Measurements from ENCODE around the gene ABCA8. TPM values are rescaled to one million over a fixed set of nuclear protein-coding genes. Genes with fewer than 3 reads are reported as not detected.
"Not testable (repeated sequence)": the region's sequence is repeated elsewhere in the genome, so short reads cannot be mapped to it uniquely, and the experiment has no call there.

The ABCA8 gene
- total RNA-seq, 2 experiments from 2014 or later = not detected

DNA sequence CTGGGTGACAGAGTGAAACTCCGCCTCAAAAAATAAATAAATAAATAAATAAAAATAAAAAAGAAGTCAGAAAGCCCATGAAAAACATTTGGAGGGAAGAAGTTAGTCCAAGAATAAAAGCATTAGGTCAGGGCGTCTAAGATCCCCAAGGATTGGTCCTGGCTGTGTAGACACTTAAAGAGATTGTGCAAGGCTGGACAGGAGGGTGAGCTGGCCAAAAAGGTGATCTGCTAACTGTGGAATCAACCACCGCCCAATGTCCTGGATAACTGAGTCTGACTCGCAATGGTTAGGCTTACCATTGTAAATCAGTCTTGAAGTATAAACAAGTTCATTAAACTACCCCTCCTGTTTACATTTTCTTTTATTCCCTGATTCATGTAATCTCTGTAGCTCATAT is 8.8 kb upstream of the ABCA8 start:
- peaks cover 3% of the 10 kb centered on the region for H3K9me3 Mint-ChIP-seq
- ChIA-PET POLR2A (no interaction called here), CTCF (no interaction called here)
- H3K36me3 ChIP-seq (ENCODE audit: insufficient read depth, low read length) = no peaks in the 10 kb centered on the region
- H3K27ac ChIP-seq (ENCODE audit: low read depth in 1 of 2, low read length in 2 of 2) = no peak overlapping the region
- no peaks in the 10 kb centered on the region for H3K27me3 ChIP-seq (ENCODE audit: control insufficient read depth in 1 of 2, insufficient read depth in 2 of 2, low read length in 2 of 2)
- DNase-seq (no peak), ATAC-seq (ENCODE audit: poor library complexity) (no peak)
- H3K27me3 Mint-ChIP-seq = no peaks in the 10 kb centered on the region
- H3K36me3 Mint-ChIP-seq (ENCODE audit: low read depth) = no peaks in the 10 kb centered on the region
- H3K4me3 Mint-ChIP-seq = no peak overlapping the region
- no peak overlapping the region for H3K4me3 ChIP-seq (ENCODE audit: low read length)
- intact Hi-C loops (cut with DNase I, micrococcal nuclease) = no loop called here
- TF ChIP-seq, protein P1, sequence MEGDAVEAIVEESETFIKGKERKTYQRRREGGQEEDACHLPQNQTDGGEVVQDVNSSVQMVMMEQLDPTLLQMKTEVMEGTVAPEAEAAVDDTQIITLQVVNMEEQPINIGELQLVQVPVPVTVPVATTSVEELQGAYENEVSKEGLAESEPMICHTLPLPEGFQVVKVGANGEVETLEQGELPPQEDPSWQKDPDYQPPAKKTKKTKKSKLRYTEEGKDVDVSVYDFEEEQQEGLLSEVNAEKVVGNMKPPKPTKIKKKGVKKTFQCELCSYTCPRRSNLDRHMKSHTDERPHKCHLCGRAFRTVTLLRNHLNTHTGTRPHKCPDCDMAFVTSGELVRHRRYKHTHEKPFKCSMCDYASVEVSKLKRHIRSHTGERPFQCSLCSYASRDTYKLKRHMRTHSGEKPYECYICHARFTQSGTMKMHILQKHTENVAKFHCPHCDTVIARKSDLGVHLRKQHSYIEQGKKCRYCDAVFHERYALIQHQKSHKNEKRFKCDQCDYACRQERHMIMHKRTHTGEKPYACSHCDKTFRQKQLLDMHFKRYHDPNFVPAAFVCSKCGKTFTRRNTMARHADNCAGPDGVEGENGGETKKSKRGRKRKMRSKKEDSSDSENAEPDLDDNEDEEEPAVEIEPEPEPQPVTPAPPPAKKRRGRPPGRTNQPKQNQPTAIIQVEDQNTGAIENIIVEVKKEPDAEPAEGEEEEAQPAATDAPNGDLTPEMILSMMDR (IDR thresholded peaks at IDR 0.05) = no peak
- peaks cover 0 to 4% of the 10 kb centered on the region in 2 experiments for H3K9me3 ChIP-seq (ENCODE audit: control insufficient read depth in 1 of 2, insufficient read depth in 1 of 2, low read length in 2 of 2)
- no peaks in the 10 kb centered on the region for H3K4me1 Mint-ChIP-seq (ENCODE audit: low read depth)
- no peaks in the 10 kb centered on the region for H3K4me1 ChIP-seq (ENCODE audit: insufficient read depth, low read length)
- no peak overlapping the region for H3K27ac Mint-ChIP-seq

DNA sequence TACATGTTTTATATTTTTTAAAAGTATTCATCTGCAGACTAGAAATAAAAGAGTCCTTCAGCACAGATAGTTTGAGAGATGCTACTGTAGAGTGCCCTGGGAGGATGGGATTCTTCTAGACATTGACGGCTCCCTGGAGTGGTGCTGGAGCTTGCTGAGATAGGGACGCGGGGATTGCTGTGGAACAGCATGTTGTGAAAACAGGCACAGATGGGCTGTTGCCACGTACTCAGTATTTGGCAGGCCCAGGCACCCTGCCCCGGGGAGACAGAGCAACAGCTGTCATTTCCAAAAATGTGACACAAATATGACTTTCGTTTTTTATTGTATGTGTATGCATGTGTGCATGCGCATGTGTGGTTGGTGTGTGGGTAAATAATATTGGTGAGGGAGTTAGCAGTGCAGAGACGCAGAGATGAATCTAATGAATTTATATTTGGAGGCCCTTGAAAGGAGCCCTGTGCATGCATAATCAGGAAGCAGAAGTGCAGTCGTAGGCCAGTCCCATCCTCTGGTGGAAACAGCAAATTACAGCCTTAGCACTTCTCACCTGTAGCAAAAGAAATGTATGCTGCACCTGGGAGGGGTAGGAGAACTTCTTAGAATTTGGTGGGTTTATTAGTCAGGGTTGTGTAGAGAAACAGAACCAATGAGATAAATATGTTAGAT is 6.2 kb upstream of the ABCA8 start:
- no peak overlapping the region for H3K27ac ChIP-seq (ENCODE audit: low read depth in 1 of 2, low read length in 2 of 2)
- H3K36me3 ChIP-seq (ENCODE audit: insufficient read depth, low read length) = no peaks in the 10 kb centered on the region
- Mint-ChIP-seq H3K9me3 (peaks cover 2% of the 10 kb centered on the region), H3K27me3 (no peaks in the 10 kb centered on the region), H3K4me1 (ENCODE audit: low read depth) (no peaks in the 10 kb centered on the region), H3K4me3 (no peak overlapping the region), H3K27ac (no peak overlapping the region), H3K36me3 (ENCODE audit: low read depth) (no peaks in the 10 kb centered on the region)
- ATAC-seq (ENCODE audit: poor library complexity) = no peak
- intact Hi-C loops (cut with DNase I, micrococcal nuclease) = no loop called here
- DNase-seq = no peak
- H3K4me3 ChIP-seq (ENCODE audit: low read length) = no peak overlapping the region
- no peaks in the 10 kb centered on the region for H3K4me1 ChIP-seq (ENCODE audit: insufficient read depth, low read length)
- no peaks in the 10 kb centered on the region for H3K27me3 ChIP-seq (ENCODE audit: control insufficient read depth in 1 of 2, insufficient read depth in 2 of 2, low read length in 2 of 2)
- TF ChIP-seq, protein P1 (IDR thresholded peaks at IDR 0.05) = no peak
- H3K9me3 ChIP-seq (ENCODE audit: control insufficient read depth in 1 of 2, insufficient read depth in 1 of 2, low read length in 2 of 2) = peaks cover 0 to 4% of the 10 kb centered on the region in 2 experiments
- POLR2A ChIA-PET = no interaction called here
- CTCF ChIA-PET = no interaction called here

DNA sequence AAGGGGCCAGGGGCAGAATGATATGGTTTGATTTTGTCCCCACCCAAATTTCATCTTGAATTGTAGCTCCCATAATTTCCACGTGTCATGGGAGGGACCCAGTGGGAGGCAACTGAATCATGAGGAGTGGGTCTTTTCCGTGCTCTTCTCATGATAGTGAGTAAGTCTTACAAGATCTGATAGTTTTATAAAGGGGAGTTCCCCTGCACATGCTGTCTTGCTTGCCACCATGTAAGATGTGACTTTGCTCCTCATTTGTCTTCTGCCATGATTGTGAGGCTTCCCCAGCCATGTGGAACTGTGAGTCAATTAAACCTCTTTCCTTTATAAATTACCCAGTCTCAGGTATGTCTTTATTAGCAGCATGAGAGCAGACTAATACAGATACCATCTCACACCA is 3.9 kb upstream of the ABCA8 start:
- H3K4me3 Mint-ChIP-seq; ATAC-seq (ENCODE audit: poor library complexity); H3K27me3 Mint-ChIP-seq; H3K4me3 ChIP-seq (ENCODE audit: low read length); H3K27ac ChIP-seq (ENCODE audit: low read depth in 1 of 2, low read length in 2 of 2); H3K4me1 ChIP-seq (ENCODE audit: insufficient read depth, low read length); H3K9me3 ChIP-seq (ENCODE audit: control insufficient read depth in 1 of 2, insufficient read depth in 1 of 2, low read length in 2 of 2); H3K9me3 Mint-ChIP-seq; H3K36me3 ChIP-seq (ENCODE audit: insufficient read depth, low read length); intact Hi-C loops (cut with DNase I, micrococcal nuclease); DNase-seq; CTCF ChIA-PET; H3K4me1 Mint-ChIP-seq (ENCODE audit: low read depth); H3K36me3 Mint-ChIP-seq (ENCODE audit: low read depth); H3K27ac Mint-ChIP-seq; H3K27me3 ChIP-seq (ENCODE audit: control insufficient read depth in 1 of 2, insufficient read depth in 2 of 2, low read length in 2 of 2); POLR2A ChIA-PET: not testable (repeated sequence)

DNA sequence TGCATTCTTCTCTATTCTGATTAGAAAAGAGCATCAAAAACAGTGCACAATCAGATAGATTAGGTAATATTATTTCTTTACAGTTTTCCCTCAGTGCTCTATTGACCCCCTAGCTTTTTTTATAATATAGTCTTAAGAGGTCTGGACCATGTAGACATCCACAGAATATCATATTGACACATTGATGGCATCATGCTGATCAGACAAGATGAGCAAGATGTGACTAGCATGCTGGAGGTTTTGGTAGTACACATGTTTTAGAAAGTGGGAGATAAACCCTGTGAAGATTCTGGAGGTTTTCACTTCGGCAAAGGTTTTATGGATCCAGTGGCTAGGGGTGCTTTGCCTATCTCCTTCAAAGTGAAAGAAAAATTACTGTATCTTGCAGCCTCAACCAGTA is 2.8 kb upstream of the ABCA8 start:
- Histone ChIP-seq H3K4me3 (ENCODE audit: low read length) (no peak overlapping the region), H3K9me3 (ENCODE audit: control insufficient read depth in 1 of 2, insufficient read depth in 1 of 2, low read length in 2 of 2) (no peaks in the 10 kb centered on the region), H3K4me1 (ENCODE audit: insufficient read depth, low read length) (no peaks in the 10 kb centered on the region), H3K27me3 (ENCODE audit: control insufficient read depth in 1 of 2, insufficient read depth in 2 of 2, low read length in 2 of 2) (peaks cover 0 to 4% of the 10 kb centered on the region in 2 experiments), H3K36me3 (ENCODE audit: insufficient read depth, low read length) (no peaks in the 10 kb centered on the region), H3K27ac (ENCODE audit: low read depth in 1 of 2, low read length in 2 of 2) (no peak overlapping the region)
- TF ChIP-seq, protein P1 (IDR thresholded peaks at IDR 0.05) = no peak
- Mint-ChIP-seq H3K4me3 (no peak overlapping the region), H3K36me3 (ENCODE audit: low read depth) (no peaks in the 10 kb centered on the region), H3K27me3 (peaks cover 4% of the 10 kb centered on the region), H3K4me1 (ENCODE audit: low read depth) (no peaks in the 10 kb centered on the region), H3K9me3 (no peaks in the 10 kb centered on the region), H3K27ac (no peak overlapping the region)
- POLR2A ChIA-PET = no interaction called here
- intact Hi-C loops (cut with DNase I, micrococcal nuclease) = no loop called here
- no peak for DNase-seq
- CTCF ChIA-PET = no interaction called here
- ATAC-seq (ENCODE audit: poor library complexity) = no peak
